Uterus (tissue), 2 donors: ENCODE data around the gene PSMC6.
"Not testable (repeated sequence)": the region's sequence is repeated elsewhere in the genome, so short reads cannot be mapped to it uniquely, and the experiment has no call there.

Experiments used
- POLR2A ChIP-seq, 2 donors: fragments of 450-650 bp; IDR thresholded peaks; one replicate each; pipeline ENCODE4 v1.6.1; 2016; ENCODE audit warnings: antibody characterized with exemption in 2 of 2, mild to moderate bottlenecking in 1 of 2, moderate library complexity in 1 of 2
- TF ChIP-seq, protein P1 (sequence below), 4 experiments: fragments of 200-600 bp in 2 of 4; fragments of 450-650 bp in 2 of 4; sonication (generic) in 2 of 4; IDR thresholded peaks; one replicate each; pipeline ENCODE4 v1.5.1; 2016 to 2019; ENCODE audit warnings: antibody characterized with exemption in 4 of 4, mild to moderate bottlenecking in 2 of 4, moderate library complexity in 1 of 4

DNA sequence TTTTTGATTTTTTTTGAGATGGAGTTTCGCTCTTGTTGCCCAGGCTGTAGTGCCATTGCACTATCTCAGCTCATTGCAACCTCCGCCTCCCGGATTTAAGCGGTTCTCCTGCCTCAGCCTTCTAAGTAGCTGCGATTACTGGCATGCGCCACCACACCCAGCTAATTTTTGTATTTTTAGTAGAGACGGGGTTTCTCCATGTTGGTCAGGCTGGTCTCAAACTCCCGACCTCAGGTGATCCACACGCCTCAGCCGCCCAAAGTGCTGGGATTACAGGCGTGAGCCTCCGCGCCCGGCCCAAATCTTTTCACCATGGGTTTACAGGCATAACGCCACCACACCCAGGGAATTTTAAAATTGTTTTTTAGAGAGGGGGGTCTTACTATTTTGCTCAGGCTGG is 22.0 kb downstream of the PSMC6 start:
- TF ChIP-seq, protein P1, sequence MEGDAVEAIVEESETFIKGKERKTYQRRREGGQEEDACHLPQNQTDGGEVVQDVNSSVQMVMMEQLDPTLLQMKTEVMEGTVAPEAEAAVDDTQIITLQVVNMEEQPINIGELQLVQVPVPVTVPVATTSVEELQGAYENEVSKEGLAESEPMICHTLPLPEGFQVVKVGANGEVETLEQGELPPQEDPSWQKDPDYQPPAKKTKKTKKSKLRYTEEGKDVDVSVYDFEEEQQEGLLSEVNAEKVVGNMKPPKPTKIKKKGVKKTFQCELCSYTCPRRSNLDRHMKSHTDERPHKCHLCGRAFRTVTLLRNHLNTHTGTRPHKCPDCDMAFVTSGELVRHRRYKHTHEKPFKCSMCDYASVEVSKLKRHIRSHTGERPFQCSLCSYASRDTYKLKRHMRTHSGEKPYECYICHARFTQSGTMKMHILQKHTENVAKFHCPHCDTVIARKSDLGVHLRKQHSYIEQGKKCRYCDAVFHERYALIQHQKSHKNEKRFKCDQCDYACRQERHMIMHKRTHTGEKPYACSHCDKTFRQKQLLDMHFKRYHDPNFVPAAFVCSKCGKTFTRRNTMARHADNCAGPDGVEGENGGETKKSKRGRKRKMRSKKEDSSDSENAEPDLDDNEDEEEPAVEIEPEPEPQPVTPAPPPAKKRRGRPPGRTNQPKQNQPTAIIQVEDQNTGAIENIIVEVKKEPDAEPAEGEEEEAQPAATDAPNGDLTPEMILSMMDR (IDR thresholded peaks at IDR 0.05) = not testable (repeated sequence)
- TF ChIP-seq POLR2A (IDR thresholded peaks at IDR 0.05) = not testable (repeated sequence)
